Caco-2 (cell line): ENCODE results near the gene RFX3. TPM values are rescaled to one million over a fixed set of nuclear protein-coding genes. Genes with fewer than 3 reads are reported as not detected.

Source experiments
- BruUV-seq: library from RNA; stranded (reverse); fragments of 400-500 nt; replicated peaks from 2 replicates; lab custom pipeline; 2021; lab: Mats Ljungman, UMichigan
- CTCF ChIA-PET: fragments of 300-600 bp; sonication (Branson Sonifier 250); formaldehyde crosslinking; loops from one replicate; lab custom pipeline; 2022; ENCODE audit warnings: antibody characterized with exemption; lab: Charles Lee
- POLR2A ChIA-PET: fragments of 300-600 bp; sonication (Branson Sonifier 250); formaldehyde crosslinking; loops from one replicate; lab custom pipeline; 2022; ENCODE audit warnings: antibody characterized with exemption; lab: Charles Lee
- DNase-seq, 2 experiments: peaks; one replicate each; pipeline versions ENCODE4 v3.0.0 to v3.0.0-alpha.2; 2020 to 2022
- H3K27me3 ChIP-seq: replicated peaks from 2 replicates; pipeline ENCODE4 v1.6.0; 2011; ENCODE audit warnings: low read length; ENCODE audit not compliant: control insufficient read depth, insufficient read depth
- H3K36me3 ChIP-seq: 2 replicates; pipeline ENCODE4 v1.5.1; 2011; ENCODE audit warnings: low read length; ENCODE audit not compliant: control insufficient read depth, insufficient read depth
- H3K4me1 ChIP-seq: fragments of 250-450 bp; sonication (Bioruptor Pico); 2 replicates; pipeline ENCODE4 v1.5.1; 2020; ENCODE audit warnings: mild to moderate bottlenecking
- H3K4me3 ChIP-seq: 2 replicates; pipeline ENCODE4 v1.5.1; 2011; ENCODE audit warnings: low read depth, mild to moderate bottlenecking, control low read depth, low read length
- H3K9me3 ChIP-seq: fragments of 250-450 bp; sonication (Bioruptor Pico); 2 replicates; pipeline ENCODE4 v1.5.1; 2020; ENCODE audit warnings: mild to moderate bottlenecking, moderate library complexity
- H3K27ac Mint-ChIP-seq: one replicate; pipeline ENCODE4 v1.8.0; 2022; ENCODE audit warnings: mixed read lengths; ENCODE audit not compliant: unreplicated experiment
- H3K27me3 Mint-ChIP-seq: one replicate; pipeline ENCODE4 v1.8.0; 2022; ENCODE audit warnings: mixed read lengths; ENCODE audit not compliant: insufficient read depth, unreplicated experiment
- H3K36me3 Mint-ChIP-seq: one replicate; pipeline ENCODE4 v1.8.0; 2022; ENCODE audit warnings: mild to moderate bottlenecking, mixed read lengths; ENCODE audit not compliant: insufficient read depth, unreplicated experiment
- H3K4me1 Mint-ChIP-seq: one replicate; pipeline ENCODE4 v1.8.0; 2022; ENCODE audit warnings: low read depth, mixed read lengths; ENCODE audit not compliant: unreplicated experiment
- H3K4me3 Mint-ChIP-seq: one replicate; pipeline ENCODE4 v1.8.0; 2022; ENCODE audit warnings: mild to moderate bottlenecking, moderate library complexity, mixed read lengths; ENCODE audit not compliant: unreplicated experiment
- H3K9me3 Mint-ChIP-seq: one replicate; pipeline ENCODE4 v1.8.0; 2022; ENCODE audit warnings: mixed read lengths; ENCODE audit not compliant: unreplicated experiment
- intact Hi-C: fragments of 100-400 bp; cut with micrococcal nuclease; formaldehyde crosslinking; loops from one replicate; pipeline ENCODE4 v1.10.0; 2022; ENCODE audit not compliant: unreplicated experiment
- total RNA-seq: library from RNA; stranded (reverse); gene quantifications from 2 replicates; pipeline ENCODE4 v1.2.3, GENCODE V29; 2022
- TF ChIP-seq, protein P1 (sequence below), 2 experiments: fragments of 200-600 bp in 1 of 2; IDR thresholded peaks; 1 replicate in 1 of 2; 2 replicates in 1 of 2; pipeline versions ENCODE4 v1.5.1 to v1.8.0; 2011 to 2022; ENCODE audit warnings: antibody characterized with exemption in 1 of 2, control low read depth in 1 of 2, inconsistent platforms in 1 of 2, low read depth in 1 of 2, low read length in 1 of 2, mild to moderate bottlenecking in 1 of 2, moderate library complexity in 1 of 2; ENCODE audit not compliant: insufficient read depth in 1 of 2, severe bottlenecking in 1 of 2, unreplicated experiment in 1 of 2

The RFX3 gene
- total RNA-seq, 1 experiment from 2014 or later, result 4.2 TPM

DNA sequence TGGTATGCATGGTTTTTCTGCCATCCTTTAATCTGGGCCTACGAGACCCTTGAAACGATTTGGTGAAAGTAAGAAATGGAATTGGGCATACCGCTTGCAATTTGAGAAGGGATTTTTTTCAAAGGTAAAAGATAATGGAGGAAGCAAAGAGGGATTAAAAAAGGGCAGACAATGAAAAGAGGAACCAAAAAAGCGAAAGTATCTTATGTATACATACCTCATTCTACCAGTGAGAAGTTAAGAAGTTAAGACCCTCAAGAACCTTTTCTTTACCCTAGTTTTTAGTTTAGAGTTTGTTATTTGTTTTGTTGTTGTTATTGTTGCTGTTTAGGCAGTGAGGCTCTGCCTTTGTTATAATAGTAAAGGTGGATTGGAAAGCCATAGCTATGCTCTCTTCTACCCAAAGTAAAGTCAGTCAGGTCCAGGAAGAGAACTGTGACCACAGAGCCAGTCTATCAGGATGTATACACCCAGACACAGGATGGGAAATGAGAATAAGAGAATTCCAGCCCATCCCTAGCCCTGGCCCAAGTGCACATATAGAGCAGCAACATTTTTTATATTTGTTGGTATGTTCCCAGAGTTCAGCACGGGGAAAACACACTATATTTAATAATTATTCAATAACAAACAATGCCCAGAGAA lies 166.6 kb downstream of the RFX3 start:
- DNase-seq, result no peak
- Histone ChIP-seq H3K36me3 (no peaks in the 10 kb centered on the region), H3K4me1 (no peaks in the 10 kb centered on the region), H3K4me3 (no peak overlapping the region), H3K27me3 (no peaks in the 10 kb centered on the region), H3K9me3 (no peaks in the 10 kb centered on the region)
- intact Hi-C loops, result no loop called here
- Mint-ChIP-seq H3K4me3 (no peak overlapping the region), H3K4me1 (no peaks in the 10 kb centered on the region), H3K9me3 (peaks cover under 1% of the 10 kb centered on the region), H3K27me3 (no peaks in the 10 kb centered on the region), H3K36me3 (no peaks in the 10 kb centered on the region), H3K27ac (no peak overlapping the region)
- TF ChIP-seq, protein P1, sequence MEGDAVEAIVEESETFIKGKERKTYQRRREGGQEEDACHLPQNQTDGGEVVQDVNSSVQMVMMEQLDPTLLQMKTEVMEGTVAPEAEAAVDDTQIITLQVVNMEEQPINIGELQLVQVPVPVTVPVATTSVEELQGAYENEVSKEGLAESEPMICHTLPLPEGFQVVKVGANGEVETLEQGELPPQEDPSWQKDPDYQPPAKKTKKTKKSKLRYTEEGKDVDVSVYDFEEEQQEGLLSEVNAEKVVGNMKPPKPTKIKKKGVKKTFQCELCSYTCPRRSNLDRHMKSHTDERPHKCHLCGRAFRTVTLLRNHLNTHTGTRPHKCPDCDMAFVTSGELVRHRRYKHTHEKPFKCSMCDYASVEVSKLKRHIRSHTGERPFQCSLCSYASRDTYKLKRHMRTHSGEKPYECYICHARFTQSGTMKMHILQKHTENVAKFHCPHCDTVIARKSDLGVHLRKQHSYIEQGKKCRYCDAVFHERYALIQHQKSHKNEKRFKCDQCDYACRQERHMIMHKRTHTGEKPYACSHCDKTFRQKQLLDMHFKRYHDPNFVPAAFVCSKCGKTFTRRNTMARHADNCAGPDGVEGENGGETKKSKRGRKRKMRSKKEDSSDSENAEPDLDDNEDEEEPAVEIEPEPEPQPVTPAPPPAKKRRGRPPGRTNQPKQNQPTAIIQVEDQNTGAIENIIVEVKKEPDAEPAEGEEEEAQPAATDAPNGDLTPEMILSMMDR (IDR thresholded peaks at IDR 0.05; ENCODE audit: insufficient read depth in 1 of 2, low read depth in 1 of 2, low read length in 1 of 2, severe bottlenecking in 1 of 2, unreplicated experiment in 1 of 2), result no peak
- POLR2A ChIA-PET, result no interaction called here
- CTCF ChIA-PET, result no interaction called here
- no TSS peak for BruUV-seq

DNA sequence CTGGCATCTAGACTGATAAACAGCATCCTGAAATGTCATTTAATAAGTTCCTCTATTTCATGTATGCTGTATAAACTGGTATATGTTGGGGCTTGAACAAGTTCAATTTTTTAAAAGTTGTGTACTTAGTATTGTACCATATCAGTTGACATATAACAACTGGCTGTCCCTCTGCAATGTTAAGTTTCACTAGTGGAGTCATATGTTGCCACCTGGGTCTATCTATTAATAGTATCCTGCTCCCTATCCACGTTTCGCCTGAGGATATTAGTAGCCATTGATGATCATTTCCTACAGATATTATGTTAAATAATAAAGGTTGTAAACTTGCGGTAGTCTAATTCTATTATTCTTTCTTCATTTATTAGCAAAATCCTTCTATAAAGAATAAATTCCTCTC lies 177.6 kb downstream of the RFX3 start:
- no peaks in the 10 kb centered on the region for H3K4me1 Mint-ChIP-seq

DNA sequence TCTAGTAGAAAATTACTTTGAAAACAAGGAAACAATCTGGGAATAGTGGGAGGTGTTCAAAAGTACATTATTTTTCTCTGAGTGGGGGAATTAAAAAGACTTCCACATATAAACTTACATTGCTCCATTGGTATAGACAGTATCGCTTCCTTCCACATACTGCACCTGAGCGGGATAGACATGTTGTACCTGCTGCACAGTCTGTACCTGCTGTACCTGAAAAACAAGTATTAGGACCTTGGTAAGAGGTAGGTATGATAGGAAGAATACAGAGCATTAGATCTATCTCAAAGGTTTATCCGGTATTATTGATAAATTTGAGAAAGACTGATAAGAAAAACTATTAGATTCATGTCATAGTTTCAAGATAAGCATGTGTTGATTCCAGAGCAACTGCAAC lies 179.3 kb downstream of the RFX3 start:
- no peak for DNase-seq
- ChIA-PET CTCF (no interaction called here), POLR2A (no interaction called here)
- BruUV-seq, result no TSS peak
- H3K27ac Mint-ChIP-seq, result no peak overlapping the region
- no peak overlapping the region for H3K4me3 ChIP-seq
- intact Hi-C loops, result no loop called here
- H3K4me1 Mint-ChIP-seq, result no peaks in the 10 kb centered on the region
- no peaks in the 10 kb centered on the region for H3K36me3 ChIP-seq
- TF ChIP-seq, protein P1 (IDR thresholded peaks at IDR 0.05; ENCODE audit: insufficient read depth in 1 of 2, low read depth in 1 of 2, low read length in 1 of 2, severe bottlenecking in 1 of 2, unreplicated experiment in 1 of 2), result no peak
- H3K27me3 ChIP-seq, result no peaks in the 10 kb centered on the region
- no peaks in the 10 kb centered on the region for H3K27me3 Mint-ChIP-seq
- H3K4me3 Mint-ChIP-seq, result no peak overlapping the region
- no peaks in the 10 kb centered on the region for H3K4me1 ChIP-seq
- no peaks in the 10 kb centered on the region for H3K9me3 Mint-ChIP-seq
- H3K9me3 ChIP-seq, result no peaks in the 10 kb centered on the region
- H3K36me3 Mint-ChIP-seq, result no peaks in the 10 kb centered on the region

More for the DNA sequence above, 177.6 kb downstream of the RFX3 start:
- Histone ChIP-seq H3K9me3 (no peaks in the 10 kb centered on the region), H3K27me3 (no peaks in the 10 kb centered on the region), H3K36me3 (no peaks in the 10 kb centered on the region), H3K4me3 (no peak overlapping the region), H3K4me1 (no peaks in the 10 kb centered on the region)
- ChIA-PET CTCF (no interaction called here), POLR2A (no interaction called here)
- Mint-ChIP-seq H3K27ac (no peak overlapping the region), H3K27me3 (no peaks in the 10 kb centered on the region), H3K36me3 (no peaks in the 10 kb centered on the region), H3K9me3 (no peaks in the 10 kb centered on the region), H3K4me3 (no peak overlapping the region)
- intact Hi-C loops, result no loop called here
- DNase-seq, result no peak
- no TSS peak for BruUV-seq
- TF ChIP-seq, protein P1 (IDR thresholded peaks at IDR 0.05; ENCODE audit: insufficient read depth in 1 of 2, low read depth in 1 of 2, low read length in 1 of 2, severe bottlenecking in 1 of 2, unreplicated experiment in 1 of 2), result no peak
